RWPE1 (cell line): Measurements from ENCODE around the gene FMO5.

Experiments used
- CTCF ChIA-PET: fragments of 350-600 bp; sonication (Branson Sonifier 250); formaldehyde crosslinking; extraction: SDS; loops from one replicate; lab custom pipeline; 2021; lab: Yijun Ruan, JAX
- POLR2A ChIA-PET: fragments of 400-600 bp; formaldehyde crosslinking; extraction: SDS; loops from one replicate; lab custom pipeline; 2020; ENCODE audit warnings: antibody characterized with exemption; ENCODE audit not compliant: low non-redundant PET; lab: Yijun Ruan, JAX
- DNase-seq: peaks from one replicate; pipeline ENCODE4 v3.0.0; 2012; ENCODE audit warnings: low spot score
- H3K27ac ChIP-seq: fragments of 450-650 bp; 2 replicates; pipeline ENCODE4 v1.5.1; 2017
- TF ChIP-seq, protein P1 (sequence below): fragments of 450-650 bp; conservative IDR thresholded peaks from 2 replicates; pipeline ENCODE4 v1.5.1; 2017; ENCODE audit warnings: low read depth, mild to moderate bottlenecking

FMO5 gene

DNA sequence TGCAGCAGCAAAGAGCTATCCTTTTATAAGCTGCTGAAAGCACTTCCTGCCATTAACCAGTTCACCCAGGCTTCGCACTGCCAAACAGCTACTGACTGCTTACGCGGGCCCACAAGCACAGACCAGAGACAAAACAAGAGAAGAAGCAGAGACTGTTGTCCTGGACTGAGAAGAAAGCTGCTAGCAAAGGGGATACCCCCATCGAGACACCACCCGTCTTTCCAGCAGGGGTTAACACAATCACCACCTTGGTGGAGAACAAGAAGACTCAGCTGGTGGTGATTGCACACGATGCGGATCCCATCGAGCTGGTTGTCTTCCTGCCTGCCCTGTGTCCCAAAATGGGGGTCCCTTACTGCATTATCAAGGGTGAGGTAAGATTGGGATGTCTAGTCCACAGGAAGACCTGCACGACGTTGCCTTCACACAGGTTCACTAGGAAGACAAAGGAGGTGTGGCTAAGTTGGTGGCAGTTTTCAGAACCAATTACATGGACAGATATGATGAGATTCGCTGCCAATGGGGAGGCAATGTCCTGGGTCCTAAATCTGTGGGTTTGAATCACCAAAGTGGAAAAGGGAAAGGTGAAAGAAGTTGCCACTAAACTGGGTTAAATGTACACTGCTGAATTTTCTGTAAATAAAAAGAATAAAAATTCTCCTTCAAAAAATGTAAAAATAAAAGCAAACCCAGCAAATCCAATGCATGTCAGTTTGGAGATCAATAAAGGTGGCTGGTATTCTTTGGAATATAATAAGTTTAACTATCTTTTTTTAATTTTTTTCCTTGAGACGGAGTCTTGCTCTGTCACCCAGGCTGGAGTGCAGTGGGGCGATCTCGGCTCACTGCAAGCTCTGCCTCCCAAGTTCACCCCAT lies 1.2 kb downstream of the FMO5 start:
- TF ChIP-seq, protein P1, sequence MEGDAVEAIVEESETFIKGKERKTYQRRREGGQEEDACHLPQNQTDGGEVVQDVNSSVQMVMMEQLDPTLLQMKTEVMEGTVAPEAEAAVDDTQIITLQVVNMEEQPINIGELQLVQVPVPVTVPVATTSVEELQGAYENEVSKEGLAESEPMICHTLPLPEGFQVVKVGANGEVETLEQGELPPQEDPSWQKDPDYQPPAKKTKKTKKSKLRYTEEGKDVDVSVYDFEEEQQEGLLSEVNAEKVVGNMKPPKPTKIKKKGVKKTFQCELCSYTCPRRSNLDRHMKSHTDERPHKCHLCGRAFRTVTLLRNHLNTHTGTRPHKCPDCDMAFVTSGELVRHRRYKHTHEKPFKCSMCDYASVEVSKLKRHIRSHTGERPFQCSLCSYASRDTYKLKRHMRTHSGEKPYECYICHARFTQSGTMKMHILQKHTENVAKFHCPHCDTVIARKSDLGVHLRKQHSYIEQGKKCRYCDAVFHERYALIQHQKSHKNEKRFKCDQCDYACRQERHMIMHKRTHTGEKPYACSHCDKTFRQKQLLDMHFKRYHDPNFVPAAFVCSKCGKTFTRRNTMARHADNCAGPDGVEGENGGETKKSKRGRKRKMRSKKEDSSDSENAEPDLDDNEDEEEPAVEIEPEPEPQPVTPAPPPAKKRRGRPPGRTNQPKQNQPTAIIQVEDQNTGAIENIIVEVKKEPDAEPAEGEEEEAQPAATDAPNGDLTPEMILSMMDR: no peak
- ChIA-PET POLR2A (no interaction called here), CTCF (no interaction called here)
- H3K27ac ChIP-seq: no peak overlapping the region
- DNase-seq: no peak

- no peak overlapping the region for H3K27ac ChIP-seq
- TF ChIP-seq, protein P1: no peak
- DNase-seq: no peak
- CTCF ChIA-PET: no interaction called here
- POLR2A ChIA-PET: no interaction called here
Measured at GRCh38 chr1:147218606-147219005, 6.5 kb downstream of the FMO5 start.

- ChIA-PET CTCF (no interaction called here), POLR2A (no interaction called here)
- DNase-seq: no peak
- no peak overlapping the region for H3K27ac ChIP-seq
- TF ChIP-seq, protein P1: no peak
Measured at GRCh38 chr1:147217141-147217540, 8.0 kb downstream of the FMO5 start.

GRCh38 chr1:147216124-147216523 lies 9.0 kb downstream of the FMO5 start:
- POLR2A ChIA-PET: no interaction called here
- H3K27ac ChIP-seq: no peak overlapping the region
- TF ChIP-seq, protein P1: no peak
- DNase-seq: no peak
- CTCF ChIA-PET: no interaction called here

DNA sequence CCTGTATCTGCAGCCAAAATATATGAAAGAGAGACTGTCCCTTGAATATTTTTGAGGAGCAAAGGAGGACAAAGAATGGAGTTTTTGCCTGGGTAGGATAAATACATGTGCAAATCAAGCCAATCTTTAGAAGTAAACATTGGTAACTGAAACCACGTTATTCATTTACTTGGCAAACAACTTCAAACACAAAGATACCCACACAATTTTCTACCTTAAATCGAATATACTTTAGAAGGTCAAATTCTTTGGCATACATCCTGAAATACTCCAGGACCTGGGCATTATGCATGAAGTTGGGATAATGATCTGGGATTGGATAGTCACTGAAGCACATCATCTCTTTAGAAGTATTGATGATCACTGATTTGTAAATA lies 9.6 kb downstream of the FMO5 start:
- H3K27ac ChIP-seq: no peak overlapping the region
- CTCF ChIA-PET: no interaction called here
- no peak for DNase-seq

DNA sequence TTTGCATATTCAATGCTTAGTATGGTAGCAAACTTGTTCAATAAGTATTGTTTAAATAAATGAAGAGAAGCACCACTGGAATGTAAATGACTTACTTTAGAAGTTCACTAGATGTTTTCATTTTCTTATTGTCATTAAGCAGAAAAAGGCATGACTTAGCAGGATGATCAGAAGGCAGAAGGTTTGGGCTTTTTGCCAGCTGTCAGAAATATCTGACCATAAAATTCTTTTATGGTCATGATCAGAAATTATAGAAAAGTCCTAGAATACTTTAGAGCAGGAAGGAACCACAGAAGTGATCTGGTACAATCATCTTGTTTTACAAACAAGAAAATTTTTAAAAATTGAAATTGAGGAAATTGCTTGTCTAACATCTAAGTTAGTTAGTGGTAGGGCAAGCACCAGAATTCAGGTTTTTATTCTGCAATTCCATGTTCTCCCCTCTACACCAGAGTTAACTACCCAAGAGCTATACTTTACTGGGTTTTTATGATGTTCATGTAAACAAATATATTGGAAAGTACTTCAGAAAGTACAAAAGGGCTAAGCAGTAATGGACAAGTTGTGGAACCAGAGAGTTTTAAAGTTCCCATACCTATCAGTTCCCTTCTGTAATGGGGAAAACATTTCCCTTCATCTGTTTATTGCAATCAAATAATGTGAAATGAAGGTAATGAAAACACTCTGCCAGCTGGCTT lies 10.1 kb downstream of the FMO5 start:
- DNase-seq: no peak
- TF ChIP-seq, protein P1: no peak
- no peak overlapping the region for H3K27ac ChIP-seq
- CTCF ChIA-PET: interaction anchor here (0.7 kb wide), 1 partner anchor 15 kb away, joined by 4 read pairs; no protein-coding TSS in a partner anchor
- POLR2A ChIA-PET: no interaction called here

More for the DNA sequence above, 9.6 kb downstream of the FMO5 start:
- TF ChIP-seq, protein P1: no peak
- POLR2A ChIA-PET: no interaction called here
